ENCODE measurements around the gene STARD13. TPM values are rescaled to one million over a fixed set of nuclear protein-coding genes. Genes with fewer than 3 reads are reported as not detected.

The STARD13 gene
- total RNA-seq, 1 experiment from 2014 or later, result 26.6 TPM

DNA sequence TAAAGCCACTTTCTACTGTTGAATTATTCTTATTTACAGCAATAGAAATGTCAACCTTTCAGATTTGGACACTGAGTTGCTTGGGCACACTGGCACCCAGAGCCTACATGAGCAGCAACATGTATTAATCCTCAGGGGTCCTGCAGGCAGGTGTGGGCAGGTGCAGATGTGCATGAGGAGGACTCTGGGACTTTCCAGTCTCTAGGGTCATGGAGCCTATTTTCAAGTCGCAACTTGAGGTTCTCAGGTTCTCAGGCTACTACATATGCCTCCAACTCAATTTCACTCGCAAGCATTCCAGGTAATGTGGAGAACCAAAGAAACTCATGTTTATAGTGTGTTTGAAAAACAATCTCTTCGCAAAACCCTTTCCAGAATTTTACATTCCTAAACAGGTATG, 73.2 kb downstream of the STARD13 start:
- no peak for TF ChIP-seq EZH2 (IDR thresholded peaks at IDR 0.05; ENCODE audit: low read length, unreplicated experiment)
- H3K9me3 ChIP-seq (ENCODE audit: low read length), result no peaks in the 10 kb centered on the region
- H3K36me3 ChIP-seq (ENCODE audit: low read depth, low read length), result no peaks in the 10 kb centered on the region
- no peaks in the 10 kb centered on the region for H3K27me3 ChIP-seq (ENCODE audit: low read length)
- ChIA-PET CTCF (no interaction called here), POLR2A (ENCODE audit: unreplicated experiment) (no interaction called here)
- H3K9me2 ChIP-seq (replicated peaks; ENCODE audit: low read length), result no peaks in the 10 kb centered on the region
- ATAC-seq, result no peak
- peaks cover 15% of the 10 kb centered on the region for H3K4me1 ChIP-seq (ENCODE audit: insufficient read depth, low read length)
- DNase-seq, result no peak
- BruUV-seq (replicated peaks), result no TSS peak
- H3K79me2 ChIP-seq (ENCODE audit: low read length), result peaks cover 77% of the 10 kb centered on the region
- H3K4me2 ChIP-seq (ENCODE audit: low read length), result no peak overlapping the region
- intact Hi-C loops (cut with micrococcal nuclease), result loop anchor here (5.0 to 10.0 kb wide), 2 partner anchors 95 to 512 kb away; no protein-coding TSS in a partner anchor
- H2AFZ ChIP-seq (ENCODE audit: low read length), result no peak overlapping the region
- H3K27ac ChIP-seq (ENCODE audit: low read length), result no peak overlapping the region
- no peak overlapping the region for H3K9ac ChIP-seq (ENCODE audit: low read length)
- H3F3A ChIP-seq (ENCODE audit: low read length, unreplicated experiment), result peaks cover under 1% of the 10 kb centered on the region
- no peak overlapping the region for H3K4me3 ChIP-seq (ENCODE audit: low read length)
- no peaks in the 10 kb centered on the region for H4K20me1 ChIP-seq (ENCODE audit: low read length)

DNA sequence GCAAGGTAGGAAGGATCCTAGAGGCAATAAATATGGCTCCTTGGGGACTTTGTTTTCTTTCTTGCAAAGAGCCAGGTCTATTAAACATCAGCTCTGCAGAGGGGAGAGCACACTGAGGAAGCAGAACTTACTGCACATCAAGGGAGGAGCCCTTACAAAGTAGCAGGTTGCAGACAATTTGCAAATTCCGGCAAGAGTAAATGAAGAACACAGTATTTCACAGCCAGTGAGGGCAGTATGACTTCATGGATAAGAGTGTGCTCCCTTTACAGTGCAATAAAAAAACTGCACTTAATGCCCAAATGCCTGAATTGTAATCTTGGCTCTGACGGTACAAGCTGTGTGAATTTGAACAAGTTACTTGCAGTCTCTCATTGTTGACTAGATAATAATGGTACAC, 75.5 kb downstream of the STARD13 start:
- no peak overlapping the region for H3K4me2 ChIP-seq (ENCODE audit: low read length)
- no peaks in the 10 kb centered on the region for H3F3A ChIP-seq (ENCODE audit: low read length, unreplicated experiment)
- no peak overlapping the region for H3K9ac ChIP-seq (ENCODE audit: low read length)
- H3K27ac ChIP-seq (ENCODE audit: low read length), result no peak overlapping the region
- ChIA-PET POLR2A (ENCODE audit: unreplicated experiment) (no interaction called here), CTCF (no interaction called here)
- peaks cover 12% of the 10 kb centered on the region for H3K4me1 ChIP-seq (ENCODE audit: insufficient read depth, low read length)
- ATAC-seq (no peak), DNase-seq (no peak)
- H3K9me3 ChIP-seq (ENCODE audit: low read length), result no peaks in the 10 kb centered on the region
- no peak overlapping the region for H2AFZ ChIP-seq (ENCODE audit: low read length)
- H3K4me3 ChIP-seq (ENCODE audit: low read length), result no peak overlapping the region
- H3K27me3 ChIP-seq (ENCODE audit: low read length), result no peaks in the 10 kb centered on the region
- intact Hi-C loops (cut with micrococcal nuclease), result loop anchor here (5.0 to 10.0 kb wide), 2 partner anchors 93 to 515 kb away; no protein-coding TSS in a partner anchor
- H3K9me2 ChIP-seq (replicated peaks; ENCODE audit: low read length), result no peaks in the 10 kb centered on the region
- H3K79me2 ChIP-seq (ENCODE audit: low read length), result peaks cover 76% of the 10 kb centered on the region
- BruUV-seq (replicated peaks), result no TSS peak
- H4K20me1 ChIP-seq (ENCODE audit: low read length), result no peaks in the 10 kb centered on the region
- no peak for TF ChIP-seq EZH2phosphoT487 (IDR thresholded peaks at IDR 0.05; ENCODE audit: borderline replicate concordance, low read length)
- TF ChIP-seq, protein P1, sequence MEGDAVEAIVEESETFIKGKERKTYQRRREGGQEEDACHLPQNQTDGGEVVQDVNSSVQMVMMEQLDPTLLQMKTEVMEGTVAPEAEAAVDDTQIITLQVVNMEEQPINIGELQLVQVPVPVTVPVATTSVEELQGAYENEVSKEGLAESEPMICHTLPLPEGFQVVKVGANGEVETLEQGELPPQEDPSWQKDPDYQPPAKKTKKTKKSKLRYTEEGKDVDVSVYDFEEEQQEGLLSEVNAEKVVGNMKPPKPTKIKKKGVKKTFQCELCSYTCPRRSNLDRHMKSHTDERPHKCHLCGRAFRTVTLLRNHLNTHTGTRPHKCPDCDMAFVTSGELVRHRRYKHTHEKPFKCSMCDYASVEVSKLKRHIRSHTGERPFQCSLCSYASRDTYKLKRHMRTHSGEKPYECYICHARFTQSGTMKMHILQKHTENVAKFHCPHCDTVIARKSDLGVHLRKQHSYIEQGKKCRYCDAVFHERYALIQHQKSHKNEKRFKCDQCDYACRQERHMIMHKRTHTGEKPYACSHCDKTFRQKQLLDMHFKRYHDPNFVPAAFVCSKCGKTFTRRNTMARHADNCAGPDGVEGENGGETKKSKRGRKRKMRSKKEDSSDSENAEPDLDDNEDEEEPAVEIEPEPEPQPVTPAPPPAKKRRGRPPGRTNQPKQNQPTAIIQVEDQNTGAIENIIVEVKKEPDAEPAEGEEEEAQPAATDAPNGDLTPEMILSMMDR (conservative IDR thresholded peaks at IDR 0.05; ENCODE audit: low read depth, low read length), result no peak
- TF ChIP-seq EZH2 (IDR thresholded peaks at IDR 0.05; ENCODE audit: low read length, unreplicated experiment), result no peak
- no peaks in the 10 kb centered on the region for H3K36me3 ChIP-seq (ENCODE audit: low read depth, low read length)

DNA sequence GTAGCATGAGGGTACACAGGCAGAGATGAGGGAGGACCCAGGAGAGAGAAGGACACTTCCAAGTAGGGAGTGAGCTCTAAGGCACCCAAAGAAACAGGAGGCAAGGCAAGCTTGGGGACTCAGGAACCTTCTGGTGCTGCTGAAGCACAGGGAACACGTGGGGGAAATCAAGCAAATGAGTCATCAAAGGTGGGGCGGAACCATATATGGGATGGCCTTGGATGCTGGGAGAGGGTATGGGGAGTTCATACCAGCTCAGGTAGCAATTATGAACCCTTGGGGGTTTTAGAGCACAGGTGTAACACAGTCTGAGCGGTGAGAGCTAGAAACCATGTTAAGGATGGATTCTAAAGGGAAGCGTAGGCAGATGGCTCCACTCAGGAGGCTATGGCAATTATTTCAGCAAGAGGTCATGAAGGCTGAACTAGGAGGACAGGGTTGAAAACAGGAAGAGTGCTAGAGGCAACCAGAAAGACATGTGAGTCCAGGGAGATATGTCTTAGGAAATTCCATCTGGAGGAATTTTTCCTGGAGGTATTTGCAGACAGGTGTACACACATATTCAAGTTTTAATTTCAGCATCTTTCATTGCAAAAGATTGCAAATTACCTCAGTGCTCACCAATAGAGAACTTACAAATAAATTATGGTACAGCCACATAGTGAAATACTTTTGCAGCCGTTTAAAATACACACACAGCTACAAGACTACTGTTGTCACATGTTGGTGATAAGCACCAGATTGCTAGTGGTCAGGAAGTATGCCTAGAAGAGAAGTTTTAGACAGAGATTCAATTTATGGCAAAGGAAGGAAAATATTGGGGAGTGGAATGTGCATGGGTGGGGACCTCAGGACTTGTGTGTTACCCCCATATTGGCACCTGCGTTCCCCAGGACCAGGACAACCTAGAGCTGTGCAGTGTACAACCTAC, 77.0 kb downstream of the STARD13 start:
- POLR2A ChIA-PET (ENCODE audit: unreplicated experiment), result no interaction called here
- no peaks in the 10 kb centered on the region for H3F3A ChIP-seq (ENCODE audit: low read length, unreplicated experiment)
- no peaks in the 10 kb centered on the region for H3K36me3 ChIP-seq (ENCODE audit: low read depth, low read length)
- no peak overlapping the region for H3K4me2 ChIP-seq (ENCODE audit: low read length)
- DNase-seq, result no peak
- no peaks in the 10 kb centered on the region for H3K9me3 ChIP-seq (ENCODE audit: low read length)
- intact Hi-C loops (cut with micrococcal nuclease), result no loop called here
- H2AFZ ChIP-seq (ENCODE audit: low read length), result no peak overlapping the region
- no peaks in the 10 kb centered on the region for H4K20me1 ChIP-seq (ENCODE audit: low read length)
- CTCF ChIA-PET, result no interaction called here
- no peaks in the 10 kb centered on the region for H3K27me3 ChIP-seq (ENCODE audit: low read length)
- H3K4me3 ChIP-seq (ENCODE audit: low read length), result no peak overlapping the region
- H3K9me2 ChIP-seq (replicated peaks; ENCODE audit: low read length), result no peaks in the 10 kb centered on the region
- H3K9ac ChIP-seq (ENCODE audit: low read length), result no peak overlapping the region
- no peak for ATAC-seq
- H3K4me1 ChIP-seq (ENCODE audit: insufficient read depth, low read length), result peaks cover 12% of the 10 kb centered on the region
- no peak overlapping the region for H3K27ac ChIP-seq (ENCODE audit: low read length)
- BruUV-seq (replicated peaks), result no TSS peak
- TF ChIP-seq, protein P1 (conservative IDR thresholded peaks at IDR 0.05; ENCODE audit: low read depth, low read length), result no peak
- TF ChIP-seq EZH2 (IDR thresholded peaks at IDR 0.05; ENCODE audit: low read length, unreplicated experiment), result no peak
- no peak for TF ChIP-seq EZH2phosphoT487 (IDR thresholded peaks at IDR 0.05; ENCODE audit: borderline replicate concordance, low read length)
- H3K79me2 ChIP-seq (ENCODE audit: low read length), result peaks cover 79% of the 10 kb centered on the region
